CD4-positive, alpha-beta T cell treated with Interleukin-15 for 1 hour (primary cell): ENCODE data around the gene FAM241A.
"Not testable (repeated sequence)": the region's sequence is repeated elsewhere in the genome, so short reads cannot be mapped to it uniquely, and the experiment has no call there.

Experiments
- DNase-seq: peaks from one replicate; pipeline ENCODE4 v3.0.0-alpha.2; 2020

FAM241A gene

DNA sequence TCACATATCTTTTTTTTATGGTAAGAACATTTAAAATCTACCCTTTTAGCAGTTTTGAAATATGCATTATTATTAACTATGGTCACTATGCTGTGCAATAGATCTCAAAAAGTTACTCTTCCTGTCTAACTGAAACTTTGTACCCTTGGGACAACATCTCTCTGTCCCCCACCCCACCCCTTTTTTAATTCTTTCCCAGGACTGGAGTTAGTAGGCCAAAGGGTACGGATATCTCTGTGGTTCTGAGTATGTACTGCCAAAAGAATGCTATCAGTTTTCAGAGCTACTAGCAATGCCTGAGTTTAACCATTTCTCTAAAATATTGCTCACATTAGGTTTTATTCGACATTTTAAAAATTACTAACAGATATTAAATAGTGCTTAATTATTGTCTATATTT lies 4.7 kb upstream of the FAM241A start:
- DNase-seq = no peak

- DNase-seq = no peak
Observed at GRCh38 chr4:112141366-112142138, 3.7 kb upstream of the FAM241A start.

DNA sequence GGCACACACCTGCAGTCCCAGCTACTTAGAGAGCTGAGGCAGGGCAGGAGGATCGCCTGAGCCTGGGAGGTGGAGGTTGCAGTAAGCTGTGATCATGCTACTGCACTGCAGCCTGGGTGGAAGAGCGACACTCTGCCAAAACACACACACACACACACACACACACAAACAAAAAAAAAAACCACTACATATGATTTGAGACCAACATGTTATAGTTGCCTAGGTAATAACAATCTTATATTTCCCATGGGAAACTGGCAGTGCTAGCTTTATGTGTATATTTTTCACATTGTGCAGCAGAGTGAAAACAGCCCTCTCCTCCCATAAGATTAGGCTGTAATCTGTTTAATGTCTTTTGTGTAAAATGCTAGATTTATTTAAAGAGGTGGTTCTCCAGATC lies 3.1 kb upstream of the FAM241A start:
- DNase-seq = no peak

- no peak for DNase-seq
Observed at GRCh38 chr4:112143781-112144180, 1.5 kb upstream of the FAM241A start.

GRCh38 chr4:112144546-112145325 lies 518 bp upstream of the FAM241A start:
- DNase-seq = no peak

DNA sequence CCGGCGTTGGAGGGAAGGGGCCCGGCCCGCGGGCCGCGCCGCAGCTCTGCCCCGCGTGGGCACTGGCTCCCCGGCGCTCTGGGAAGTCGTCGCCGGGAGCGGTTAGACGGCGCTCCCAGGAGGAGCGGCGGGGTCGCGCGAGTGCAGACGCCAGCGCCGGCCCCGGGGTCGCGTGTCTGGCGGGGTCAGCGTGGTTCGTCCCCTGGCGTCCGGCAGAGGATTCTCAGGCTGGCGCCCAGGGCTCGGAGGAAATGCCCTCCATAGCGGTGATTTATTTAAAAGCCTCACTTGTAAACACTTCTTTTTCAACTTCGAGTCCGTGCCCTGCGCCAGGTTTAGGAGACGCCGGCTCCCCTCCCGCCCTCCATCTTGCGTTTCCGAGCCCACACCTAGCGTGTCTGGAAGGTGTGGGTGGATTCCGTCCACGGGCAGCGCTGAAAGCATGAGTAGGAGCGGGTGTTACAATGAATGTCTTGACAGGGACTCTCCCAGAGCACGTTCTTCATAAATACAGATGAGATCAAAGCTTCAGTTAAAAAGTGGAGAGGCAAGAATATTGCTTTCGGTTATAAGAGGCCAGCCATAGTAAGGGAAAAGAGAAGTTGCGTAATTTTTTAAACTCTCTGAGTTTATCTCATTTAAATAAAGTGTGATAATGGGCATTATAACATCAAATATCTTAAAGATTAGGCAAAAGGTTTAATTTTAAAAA lies 692 bp downstream of the FAM241A start:
- peak; percentile 67 for DNase-seq

GRCh38 chr4:112146502-112146813 lies 1.2 kb downstream of the FAM241A start:
- no peak for DNase-seq

DNA sequence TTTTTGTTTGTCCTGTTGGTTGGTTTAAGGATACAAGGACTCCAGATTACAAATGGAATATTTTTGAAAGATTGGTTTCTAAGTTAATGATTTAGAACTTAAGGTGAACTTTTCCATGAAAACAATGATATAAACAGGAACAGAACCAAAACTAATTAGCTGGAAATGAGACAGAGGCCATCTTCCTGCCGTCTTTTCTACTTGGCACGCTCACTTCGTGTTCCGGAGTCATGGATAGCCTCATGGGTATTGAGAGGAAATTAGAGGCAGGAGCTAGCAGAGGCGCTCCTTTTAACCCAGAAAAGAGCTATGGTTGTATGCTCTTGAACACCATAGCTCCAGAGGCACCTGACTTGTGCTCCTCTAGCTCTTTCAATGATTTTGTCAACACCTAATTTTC lies 2.4 kb downstream of the FAM241A start:
- DNase-seq = no peak

DNA sequence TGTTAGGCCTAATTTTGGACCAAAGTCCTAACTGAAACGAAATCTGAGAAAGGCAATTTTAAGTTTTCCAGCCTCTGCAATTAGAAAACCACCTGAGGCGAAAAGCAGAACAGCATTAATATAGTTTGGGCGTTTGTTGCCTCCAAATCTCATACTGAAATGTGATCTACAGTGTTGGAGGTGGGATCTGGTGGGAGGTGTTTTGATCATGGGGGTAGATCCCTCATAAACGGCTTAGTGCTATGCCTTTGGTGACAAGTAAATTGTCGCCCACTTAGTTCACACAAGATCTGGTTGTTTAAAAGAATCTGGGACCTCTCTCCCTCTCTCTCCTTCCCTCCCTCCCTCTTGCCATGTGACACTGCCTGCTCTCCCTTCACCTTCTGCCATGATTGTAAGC lies 5.7 kb downstream of the FAM241A start:
- no peak for DNase-seq

DNA sequence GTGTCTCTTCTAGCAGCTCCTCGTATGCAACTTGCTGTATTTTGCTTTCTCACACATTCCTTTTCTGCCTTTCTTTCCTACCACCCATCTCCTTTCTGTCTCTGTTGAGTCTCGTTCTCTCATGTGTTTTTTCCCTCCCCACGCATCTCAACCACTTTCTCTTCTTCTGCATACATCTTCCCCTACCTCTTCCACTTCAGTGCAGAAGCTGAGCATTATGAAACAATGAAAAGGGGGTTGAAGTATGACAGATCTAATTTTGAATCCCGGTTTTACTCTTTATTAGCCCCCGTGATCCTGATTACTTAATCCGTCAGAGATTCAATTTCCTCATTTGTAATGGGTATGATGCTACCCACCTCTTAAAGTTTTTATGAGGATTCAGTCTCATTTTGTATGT lies 7.3 kb downstream of the FAM241A start:
- DNase-seq = no peak

DNA sequence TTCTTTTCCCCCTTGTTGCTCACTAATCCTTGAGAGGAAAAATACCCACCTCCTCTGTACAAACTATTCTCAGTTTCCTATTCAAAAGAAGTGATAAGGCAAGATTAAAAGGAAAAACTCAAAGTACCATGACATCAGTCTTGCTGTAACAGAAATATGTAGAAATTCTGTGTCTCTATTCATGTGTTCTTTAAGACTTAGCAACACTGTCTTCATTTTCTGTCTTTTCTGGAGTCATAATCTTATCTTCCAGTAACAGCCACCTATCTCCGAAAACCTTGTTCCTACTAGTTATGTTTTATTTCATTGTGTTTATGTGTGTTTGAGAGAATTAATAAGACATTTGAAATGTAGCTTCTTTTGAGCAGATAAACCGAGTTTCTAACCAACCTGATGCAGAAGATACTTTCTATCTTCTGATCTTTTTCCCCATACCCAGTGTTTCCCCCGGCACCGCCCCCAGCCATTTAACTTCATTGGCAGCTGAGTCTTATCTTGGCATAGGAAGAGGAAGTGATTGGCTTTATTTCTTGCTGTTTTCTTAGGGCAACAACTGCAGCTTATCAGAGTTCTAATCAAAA lies 8.0 kb downstream of the FAM241A start:
- DNase-seq = no peak

- no peak for DNase-seq
Observed at GRCh38 chr4:112156112-112156511, 10.9 kb downstream of the FAM241A start.

GRCh38 chr4:112156553-112156952 lies 11.3 kb downstream of the FAM241A start:
- DNase-seq = no peak

GRCh38 chr4:112163706-112164105 lies 18.5 kb downstream of the FAM241A start:
- DNase-seq = not testable (repeated sequence)

- DNase-seq = no peak
Observed at GRCh38 chr4:112167794-112168193, 22.5 kb downstream of the FAM241A start.

DNA sequence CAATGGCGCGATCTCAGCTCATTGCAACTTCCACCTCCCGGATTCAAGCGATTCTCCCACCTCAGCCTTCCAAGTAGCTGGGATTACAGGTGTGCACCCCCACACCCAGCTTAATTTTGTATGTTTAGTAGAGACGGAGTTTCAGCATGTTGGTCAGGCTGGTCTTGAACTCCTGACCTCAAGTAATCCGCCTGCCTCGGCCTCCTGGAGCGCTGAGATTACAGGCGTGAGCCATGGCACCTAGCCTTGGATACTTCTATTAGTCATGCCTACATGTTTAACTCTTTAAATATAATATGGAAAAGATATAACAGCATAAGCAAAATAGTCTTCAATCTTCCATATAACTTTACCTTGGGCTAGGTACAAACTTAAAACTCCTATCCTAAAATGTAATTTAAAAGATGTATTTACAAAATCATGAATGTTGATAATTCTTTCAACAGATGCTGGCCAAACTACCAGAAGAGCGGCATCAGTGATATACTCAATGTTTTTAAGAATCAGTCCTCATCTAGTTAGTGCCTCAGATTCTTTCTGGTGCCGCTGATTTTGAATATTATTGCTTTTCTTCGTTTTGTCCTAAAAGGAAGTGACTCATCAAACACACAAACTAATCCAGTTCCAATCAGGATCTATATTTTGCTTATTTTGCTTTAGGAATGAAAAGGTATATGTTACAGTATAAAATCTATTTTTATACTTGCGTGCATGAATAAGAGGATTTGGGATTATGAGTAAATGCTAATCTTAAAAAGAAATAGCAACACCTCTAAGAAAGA lies 23.7 kb downstream of the FAM241A start:
- no peak for DNase-seq

DNA sequence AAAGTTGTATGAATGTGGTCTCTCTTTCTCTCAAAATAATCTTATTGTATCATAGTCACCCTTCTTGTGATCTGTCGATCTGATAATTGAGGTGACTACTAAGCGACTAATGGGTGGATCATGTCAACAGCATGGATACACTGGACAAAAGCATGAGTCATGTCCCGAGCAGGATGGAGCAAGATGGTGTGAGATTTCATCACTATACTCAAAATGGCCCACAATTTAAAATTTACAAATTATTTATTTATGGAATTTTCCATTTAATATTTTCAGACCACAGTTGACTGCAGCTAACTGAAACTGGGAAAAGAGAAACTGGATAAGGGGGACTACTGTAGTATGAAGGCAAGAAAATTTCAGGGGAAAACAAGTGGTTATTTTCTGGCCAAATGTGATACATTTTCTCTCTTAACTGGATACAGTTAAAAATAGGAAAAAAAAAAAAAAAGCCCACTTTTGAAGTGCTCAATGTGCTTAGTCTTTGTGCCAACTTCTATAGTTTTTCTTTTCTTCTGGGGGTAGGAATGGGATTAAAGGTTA lies 25.3 kb downstream of the FAM241A start:
- DNase-seq = no peak

DNA sequence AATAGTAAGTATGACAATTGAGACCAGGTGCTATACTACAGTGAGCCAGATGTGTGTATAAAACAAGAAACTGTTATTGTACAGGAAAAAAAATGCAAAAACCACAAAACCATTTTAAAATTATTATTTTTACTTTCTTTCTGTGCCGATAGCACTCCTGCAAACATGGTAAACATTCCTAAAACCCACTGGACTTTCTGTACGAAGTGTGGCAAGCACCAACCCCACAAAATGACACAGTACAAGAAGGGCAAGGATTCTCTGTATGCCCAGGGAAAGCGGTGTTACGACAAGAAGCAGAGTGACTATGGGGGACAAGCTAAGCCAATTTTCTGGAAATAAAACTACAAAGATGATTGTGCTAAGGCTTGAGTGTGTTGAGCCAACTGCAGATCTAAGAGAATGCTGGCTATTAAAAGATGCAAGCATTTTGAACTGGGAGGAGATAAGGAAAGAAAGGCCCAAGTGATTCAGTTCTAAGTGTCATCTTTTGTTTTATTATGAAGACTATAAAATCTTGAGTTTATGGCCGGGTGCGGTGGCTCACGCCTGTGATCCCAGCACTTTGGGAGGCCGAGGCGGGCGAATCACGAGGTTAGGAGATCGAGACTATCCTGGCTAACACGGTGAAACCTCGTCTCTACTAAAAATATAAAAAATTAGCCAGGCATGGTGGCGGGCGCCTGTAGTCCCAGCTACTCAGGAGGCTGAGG lies 26.0 kb downstream of the FAM241A start:
- DNase-seq = not testable (repeated sequence)

GRCh38 chr4:112172180-112172579 lies 26.9 kb downstream of the FAM241A start:
- DNase-seq = no peak

DNA sequence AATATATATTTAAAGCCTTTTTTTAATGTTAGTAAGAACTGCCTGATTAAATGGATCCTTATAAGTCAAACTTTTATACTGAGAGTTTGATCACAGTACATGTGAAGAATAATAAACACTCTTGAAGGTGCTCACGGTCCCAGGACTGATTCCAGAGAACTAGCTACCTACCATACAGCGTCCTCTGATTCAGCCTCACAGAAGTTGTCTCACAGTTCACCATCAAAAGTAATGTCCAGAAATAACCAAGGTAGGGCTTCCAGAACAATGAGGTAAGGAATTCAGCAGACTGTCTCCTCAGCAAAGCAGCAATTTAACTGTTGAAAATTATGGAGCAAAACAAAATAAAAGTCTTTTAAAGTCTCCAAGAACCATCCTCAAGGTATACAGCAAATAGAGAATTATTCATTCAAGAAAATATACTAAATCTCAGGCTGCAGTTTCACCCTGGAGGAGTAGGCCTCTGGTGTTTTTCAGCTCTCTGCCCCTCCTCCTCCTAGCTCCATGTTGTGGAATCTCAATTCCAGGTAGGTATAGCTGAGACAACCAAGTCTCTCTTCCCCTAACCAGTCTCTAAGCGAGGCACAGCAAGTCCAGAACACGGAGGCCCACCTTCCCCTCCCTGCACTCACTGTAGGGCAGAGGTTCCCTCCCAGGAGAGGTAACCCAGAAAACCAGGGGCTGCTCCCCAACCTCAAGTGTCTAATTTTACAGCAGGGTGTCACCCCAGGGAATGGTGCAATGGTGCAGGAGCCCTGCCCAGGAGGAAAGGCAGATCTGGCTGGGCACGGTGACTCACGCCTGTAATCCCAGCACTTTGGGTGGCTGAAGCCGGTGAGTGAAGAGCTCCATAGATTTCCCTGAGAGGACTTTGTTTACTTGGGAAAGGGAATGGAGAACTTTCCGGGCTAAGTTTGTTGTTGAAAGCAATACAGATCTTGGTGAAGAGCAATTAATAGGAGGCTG lies 28.6 kb downstream of the FAM241A start:
- DNase-seq = no peak

- no peak for DNase-seq
Observed at GRCh38 chr4:112175840-112176239, 30.6 kb downstream of the FAM241A start.
